CD14-positive monocyte (primary cell): ENCODE data around the gene FOXO3. TPM values are rescaled to one million over a fixed set of nuclear protein-coding genes. Genes with fewer than 3 reads are reported as not detected.
"Not testable (repeated sequence)": the region's sequence is repeated elsewhere in the genome, so short reads cannot be mapped to it uniquely, and the experiment has no call there.

ENCODE experiments used
- DNase-seq, 3 donors: peaks; one replicate each; pipeline ENCODE4 v3.0.0-alpha.2; 2011 to 2022
- H2AFZ ChIP-seq: 2 replicates; pipeline ENCODE4 v1.6.0; 2012; ENCODE audit warnings: mild to moderate bottlenecking, low read depth, low read length, inconsistent platforms; ENCODE audit not compliant: insufficient read depth, poor library complexity, severe bottlenecking
- H3K27ac ChIP-seq, 2 donors: 1 replicate in 1 of 2; 2 replicates in 1 of 2; pipeline ENCODE4 v1.5.1; 2012 to 2013; ENCODE audit warnings: low read length in 2 of 2, control low read depth in 1 of 2, inconsistent platforms in 1 of 2, low read depth in 1 of 2, mild to moderate bottlenecking in 1 of 2
- H3K27me3 ChIP-seq, 2 donors: one replicate each; pipeline versions ENCODE4 v1.6.0 to v1.6.1; 2011 to 2013; ENCODE audit warnings: low read length in 2 of 2; ENCODE audit not compliant: control insufficient read depth in 2 of 2, insufficient read depth in 2 of 2
- H3K36me3 ChIP-seq, 2 donors: replicated peaks in 1 of 2; 1 replicate in 1 of 2; 2 replicates in 1 of 2; pipeline versions ENCODE4 v1.5.1 to v1.6.1; 2012 to 2013; ENCODE audit warnings: low read length in 2 of 2, control low read depth in 1 of 2, inconsistent platforms in 1 of 2, mild to moderate bottlenecking in 1 of 2; ENCODE audit not compliant: insufficient read depth in 2 of 2, control insufficient read depth in 1 of 2
- H3K4me1 ChIP-seq, 2 donors: 1 replicate in 1 of 2; 2 replicates in 1 of 2; pipeline versions ENCODE4 v1.5.1 to v1.6.1; 2012 to 2013; ENCODE audit warnings: low read length in 2 of 2, control low read depth in 1 of 2, inconsistent platforms in 1 of 2, mild to moderate bottlenecking in 1 of 2, moderate library complexity in 1 of 2; ENCODE audit not compliant: insufficient read depth in 2 of 2, control insufficient read depth in 1 of 2
- H3K4me2 ChIP-seq: replicated peaks from 2 replicates; pipeline ENCODE3; 2012; ENCODE audit warnings: low read length, moderate library complexity, mild to moderate bottlenecking; ENCODE audit not compliant: poor library complexity, severe bottlenecking; ENCODE audit errors: extremely low read depth
- H3K4me3 ChIP-seq, 3 experiments: fragments of 200-600 bp in 1 of 3; sonication (generic) in 1 of 3; replicated peaks in 1 of 3; 1 replicate in 2 of 3; 2 replicates in 1 of 3; pipeline ENCODE4 v1.5.1; 2011 to 2013; ENCODE audit warnings: low read length in 3 of 3, mild to moderate bottlenecking in 3 of 3, control low read depth in 2 of 3, low read depth in 2 of 3, inconsistent platforms in 1 of 3, moderate library complexity in 1 of 3
- H3K79me2 ChIP-seq: 2 replicates; pipeline ENCODE4 v1.6.0; 2012; ENCODE audit warnings: mild to moderate bottlenecking, control low read depth, inconsistent platforms, low read length, moderate library complexity; ENCODE audit not compliant: insufficient read depth
- H3K9ac ChIP-seq: 2 replicates; pipeline ENCODE4 v1.6.0; 2017; ENCODE audit warnings: low read length, mild to moderate bottlenecking; ENCODE audit not compliant: insufficient read depth, poor library complexity, severe bottlenecking
- H3K9me3 ChIP-seq, 2 donors: replicated peaks in 1 of 2; 1 replicate in 1 of 2; 2 replicates in 1 of 2; pipeline versions ENCODE4 v1.5.1 to v1.6.1; 2012 to 2013; ENCODE audit warnings: low read length in 2 of 2, control low read depth in 1 of 2; ENCODE audit not compliant: control insufficient read depth in 1 of 2, insufficient read depth in 1 of 2
- H4K20me1 ChIP-seq: 2 replicates; pipeline ENCODE4 v1.6.0; 2012; ENCODE audit warnings: mild to moderate bottlenecking, low read length, control low read depth, moderate library complexity; ENCODE audit not compliant: insufficient read depth
- H3K27ac Mint-ChIP-seq, 7 donors: one replicate each; pipeline ENCODE4 v1.8.0; 2020; ENCODE audit warnings: mild to moderate bottlenecking in 7 of 7, mixed read lengths in 7 of 7, moderate library complexity in 6 of 7, inconsistent platforms in 2 of 7
- H3K27me3 Mint-ChIP-seq, 3 donors: one replicate each; pipeline ENCODE4 v1.8.0; 2021 to 2022; ENCODE audit warnings: low read depth in 3 of 3, mild to moderate bottlenecking in 3 of 3, mixed read lengths in 3 of 3, moderate library complexity in 3 of 3, inconsistent platforms in 1 of 3
- H3K36me3 Mint-ChIP-seq, 2 donors: one replicate each; pipeline ENCODE4 v1.8.0; 2020; ENCODE audit warnings: mixed read lengths in 2 of 2, inconsistent platforms in 1 of 2, mild to moderate bottlenecking in 1 of 2
- H3K4me1 Mint-ChIP-seq: one replicate; pipeline ENCODE4 v1.8.0; 2020; ENCODE audit warnings: mild to moderate bottlenecking, mixed read lengths
- H3K4me3 Mint-ChIP-seq, 2 donors: one replicate each; pipeline ENCODE4 v1.8.0; 2020; ENCODE audit warnings: mild to moderate bottlenecking in 2 of 2, mixed read lengths in 2 of 2, moderate library complexity in 1 of 2
- H3K9me3 Mint-ChIP-seq, 7 donors: one replicate each; pipeline ENCODE4 v1.8.0; 2020 to 2022; ENCODE audit warnings: mixed read lengths in 7 of 7, mild to moderate bottlenecking in 6 of 7, moderate library complexity in 6 of 7, inconsistent platforms in 2 of 7
- CTCF ChIP-seq: fragments of 200-600 bp; IDR thresholded peaks from one replicate; pipeline ENCODE4 v1.8.0; 2022; ENCODE audit warnings: antibody characterized with exemption, mild to moderate bottlenecking
- WGBS: methylation state at CpG from one replicate; pipeline ENCODE4 v1.1.5; 2013; ENCODE audit warnings: missing lambda C conversion rate; ENCODE audit not compliant: insufficient coverage; 5-methylcytosine and 5-hydroxymethylcytosine counted together
- intact Hi-C, 2 donors: fragments of 100-400 bp; cut with micrococcal nuclease; formaldehyde crosslinking; loops; one replicate each; pipeline versions ENCODE4 v1.15.0 to v1.15.1; 2023
- polyA plus RNA-seq, 3 donors: library from polyadenylated mRNA; depleted of rRNA in 1 of 3; unstranded in 2 of 3; stranded (reverse) in 1 of 3; fragments of 300-500 nt in 2 of 3; fragments of >200 nt in 1 of 3; fragmentation: Illumina TruSeq in 2 of 3; gene quantifications; 1 replicate in 2 of 3; 2 replicates in 1 of 3; pipeline ENCODE4 v1.2.3, GENCODE V29; 2012 to 2021

FOXO3 gene
- polyA plus RNA-seq, 3 donors, result 15.4 to 23.2 (median 17.5) TPM

- Mint-ChIP-seq H3K36me3 (peaks cover 8 to 28% of the 10 kb centered on the region in 2 donors), H3K27ac (peak overlapping the region in 1 of 7 donors; percentile 3), H3K9me3 (no peaks in the 10 kb centered on the region), H3K4me3 (no peak overlapping the region), H3K27me3 (no peaks in the 10 kb centered on the region), H3K4me1 (peaks cover 16% of the 10 kb centered on the region)
- intact Hi-C loops, result loop anchor here in 1 of 2 donors (5.0 to 10.0 kb wide), 2 partner anchors 36 to 127 kb away; no protein-coding TSS in a partner anchor
- Histone ChIP-seq H3K36me3 (peaks cover 0 to 4% of the 10 kb centered on the region in 2 donors), H3K9ac (no peak overlapping the region), H3K79me2 (peaks cover 86% of the 10 kb centered on the region), H3K4me2 (no peak overlapping the region), H3K27ac (no peak overlapping the region), H3K9me3 (no peaks in the 10 kb centered on the region), H3K4me3 (no peak overlapping the region), H3K27me3 (no peaks in the 10 kb centered on the region), H3K4me1 (peaks cover 9 to 13% of the 10 kb centered on the region in 2 donors), H2AFZ (no peak overlapping the region), H4K20me1 (peaks cover 100% of the 10 kb centered on the region)
- DNase-seq, result no peak
- 100% methylated on average over 2 of the region's 2 CpGs for WGBS
- TF ChIP-seq CTCF, result no peak
Observed at GRCh38 chr6:108658174-108658573, 97.5 kb downstream of the FOXO3 start.

GRCh38 chr6:108658785-108659184 is 98.1 kb downstream of the FOXO3 start:
- Mint-ChIP-seq H3K36me3 (peaks cover 14 to 30% of the 10 kb centered on the region in 2 donors), H3K4me1 (peaks cover 10% of the 10 kb centered on the region)
- not testable (repeated sequence) for H3K27me3 ChIP-seq, H3K27me3 Mint-ChIP-seq, H3K27ac Mint-ChIP-seq, H3K9me3 Mint-ChIP-seq, H3K9ac ChIP-seq, H3K27ac ChIP-seq, H3K4me3 ChIP-seq, DNase-seq, H3K4me2 ChIP-seq, H2AFZ ChIP-seq, H3K4me3 Mint-ChIP-seq, H3K9me3 ChIP-seq, H3K4me1 ChIP-seq
- 100% methylated on average over 1 of the region's 4 CpGs for WGBS
- Histone ChIP-seq H4K20me1 (peaks cover 100% of the 10 kb centered on the region), H3K79me2 (peaks cover 80% of the 10 kb centered on the region), H3K36me3 (peaks cover 2 to 10% of the 10 kb centered on the region in 2 donors)
- intact Hi-C loops, result loop anchor here in 1 of 2 donors (5.0 to 10.0 kb wide), 2 partner anchors 36 to 126 kb away; no protein-coding TSS in a partner anchor
